ENCODE results near the gene C2orf81. TPM values are rescaled to one million over a fixed set of nuclear protein-coding genes. Genes with fewer than 3 reads are reported as not detected.
A peak's percentile ranks its signal among the peaks of the same experiment; 100 is the strongest.
"Not testable (repeated sequence)": the region's sequence is repeated elsewhere in the genome, so short reads cannot be mapped to it uniquely, and the experiment has no call there.

C2orf81 gene
- polyA plus RNA-seq (2012; ENCODE audit: insufficient read depth, insufficient read length), result 3.7 TPM

GRCh38 chr2:74421221-74421870 is at the start of gene C2orf81, which contains the start of gene WDR54:
C2orf81 (minus strand) TSS chr2:74421619; CDS start chr2:74421560, 59 bp downstream.
WDR54 (plus strand) TSS chr2:74421730; CDS start chr2:74422154, 424 bp downstream.
- peak; percentile 89 for DNase-seq (ENCODE audit: low read depth, low spot score)

GRCh38 chr2:74470742-74471141 is 49.3 kb upstream of the C2orf81 start:
- not testable (repeated sequence) for H3K4me3 ChIP-seq (ENCODE audit: low read length); DNase-seq (ENCODE audit: low read depth, low spot score)

More at GRCh38 chr2:74421221-74421870, at the start of gene C2orf81, which contains the start of gene WDR54:
- peak within 1 kb of the TSS; percentile 90 for H3K4me3 ChIP-seq (ENCODE audit: low read length)

- no peak for DNase-seq (ENCODE audit: low read depth, low spot score)
- peak overlapping the region; percentile 77 for H3K4me3 ChIP-seq (ENCODE audit: low read length)
Measured at GRCh38 chr2:74464406-74464805, 43.0 kb upstream of the C2orf81 start.

- no peak for DNase-seq (ENCODE audit: low read depth, low spot score)
- no peak overlapping the region for H3K4me3 ChIP-seq (ENCODE audit: low read length)
Measured at GRCh38 chr2:74462786-74463105, 41.3 kb upstream of the C2orf81 start.

- DNase-seq (ENCODE audit: low read depth, low spot score), result no peak
Measured at GRCh38 chr2:74462054-74462785, 40.8 kb upstream of the C2orf81 start.

GRCh38 chr2:74461187-74462053 is 40.0 kb upstream of the C2orf81 start:
- no peak for DNase-seq (ENCODE audit: low read depth, low spot score)
- H3K4me3 ChIP-seq (ENCODE audit: low read length), result no peak overlapping the region

More at GRCh38 chr2:74462054-74462785, 40.8 kb upstream of the C2orf81 start:
- no peak overlapping the region for H3K4me3 ChIP-seq (ENCODE audit: low read length)

- not testable (repeated sequence) for DNase-seq (ENCODE audit: low read depth, low spot score)
Measured at GRCh38 chr2:74460187-74460586, 38.8 kb upstream of the C2orf81 start.

GRCh38 chr2:74459503-74460118 is 38.2 kb upstream of the C2orf81 start:
- H3K4me3 ChIP-seq (ENCODE audit: low read length), result peak overlapping the region; percentile 63
- DNase-seq (ENCODE audit: low read depth, low spot score), result not testable (repeated sequence)

More at GRCh38 chr2:74460187-74460586, 38.8 kb upstream of the C2orf81 start:
- not testable (repeated sequence) for H3K4me3 ChIP-seq (ENCODE audit: low read length)

- DNase-seq (ENCODE audit: low read depth, low spot score), result no peak
Measured at GRCh38 chr2:74458938-74459363, 37.5 kb upstream of the C2orf81 start.

GRCh38 chr2:74458132-74458937 is 36.9 kb upstream of the C2orf81 start, which contains the start of gene WBP1:
WBP1 (plus strand) TSS chr2:74458438; CDS start chr2:74458603, 165 bp downstream.
- H3K4me3 ChIP-seq (ENCODE audit: low read length), result peak within 1 kb of the TSS; percentile 84
- DNase-seq (ENCODE audit: low read depth, low spot score), result peak; percentile 100

More at GRCh38 chr2:74458938-74459363, 37.5 kb upstream of the C2orf81 start:
- H3K4me3 ChIP-seq (ENCODE audit: low read length), result peak overlapping the region; percentile 63

- H3K4me3 ChIP-seq (ENCODE audit: low read length), result peak overlapping the region; percentile 84
- peak; percentile 67 for DNase-seq (ENCODE audit: low read depth, low spot score)
Measured at GRCh38 chr2:74457549-74458131, 36.2 kb upstream of the C2orf81 start.

GRCh38 chr2:74457129-74457548 is 35.7 kb upstream of the C2orf81 start:
- DNase-seq (ENCODE audit: low read depth, low spot score), result no peak

GRCh38 chr2:74454654-74455511 is 33.5 kb upstream of the C2orf81 start, which contains the start of gene INO80B:
INO80B (plus strand) TSS chr2:74455087; CDS start chr2:74455117, 30 bp downstream.
- DNase-seq (ENCODE audit: low read depth, low spot score), result peak; percentile 99
- H3K4me3 ChIP-seq (ENCODE audit: low read length), result peak within 1 kb of the TSS; percentile 63

More at GRCh38 chr2:74457129-74457548, 35.7 kb upstream of the C2orf81 start:
- H3K4me3 ChIP-seq (ENCODE audit: low read length), result peak overlapping the region; percentile 84

GRCh38 chr2:74450570-74451190 is 29.3 kb upstream of the C2orf81 start:
- no peak for DNase-seq (ENCODE audit: low read depth, low spot score)
- H3K4me3 ChIP-seq (ENCODE audit: low read length), result no peak overlapping the region

GRCh38 chr2:74448771-74449170 is 27.4 kb upstream of the C2orf81 start:
- DNase-seq (ENCODE audit: low read depth, low spot score), result no peak
- H3K4me3 ChIP-seq (ENCODE audit: low read length), result no peak overlapping the region

All from Jurkat, Clone E6-1 (cell line).